HG02884 (cell line): ENCODE data around the gene FCRLA.

Experiments used
- ATAC-seq: cut with Tn5 transposase; IDR thresholded peaks from one replicate; pipeline ENCODE4 v1.9.1; 2021; ENCODE audit warnings: mild to moderate bottlenecking, moderate library complexity; ENCODE audit not compliant: unreplicated experiment

The FCRLA gene

GRCh38 chr1:161730050-161730564 lies 23.1 kb downstream of the FCRLA start:
- no peak for ATAC-seq

DNA sequence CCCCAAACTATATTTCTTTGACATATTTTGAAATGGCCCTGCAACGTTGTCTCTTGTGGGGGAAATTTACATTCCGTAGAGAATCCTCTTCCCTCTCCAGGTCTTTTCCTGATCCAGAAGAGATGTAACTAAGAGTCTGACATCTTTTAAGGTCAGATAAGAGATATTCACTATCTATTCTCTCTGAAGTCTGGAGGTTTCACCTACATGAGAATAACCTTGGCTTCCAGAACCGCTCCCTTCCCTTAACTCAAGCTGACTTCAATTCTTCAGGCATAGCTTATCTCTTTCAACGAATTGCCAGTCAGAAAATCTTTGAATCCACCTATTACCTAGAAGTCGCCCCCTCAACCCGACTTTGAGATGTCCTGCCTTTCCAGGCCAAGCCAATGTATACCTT lies 24.2 kb downstream of the FCRLA start:
- ATAC-seq, result no peak

DNA sequence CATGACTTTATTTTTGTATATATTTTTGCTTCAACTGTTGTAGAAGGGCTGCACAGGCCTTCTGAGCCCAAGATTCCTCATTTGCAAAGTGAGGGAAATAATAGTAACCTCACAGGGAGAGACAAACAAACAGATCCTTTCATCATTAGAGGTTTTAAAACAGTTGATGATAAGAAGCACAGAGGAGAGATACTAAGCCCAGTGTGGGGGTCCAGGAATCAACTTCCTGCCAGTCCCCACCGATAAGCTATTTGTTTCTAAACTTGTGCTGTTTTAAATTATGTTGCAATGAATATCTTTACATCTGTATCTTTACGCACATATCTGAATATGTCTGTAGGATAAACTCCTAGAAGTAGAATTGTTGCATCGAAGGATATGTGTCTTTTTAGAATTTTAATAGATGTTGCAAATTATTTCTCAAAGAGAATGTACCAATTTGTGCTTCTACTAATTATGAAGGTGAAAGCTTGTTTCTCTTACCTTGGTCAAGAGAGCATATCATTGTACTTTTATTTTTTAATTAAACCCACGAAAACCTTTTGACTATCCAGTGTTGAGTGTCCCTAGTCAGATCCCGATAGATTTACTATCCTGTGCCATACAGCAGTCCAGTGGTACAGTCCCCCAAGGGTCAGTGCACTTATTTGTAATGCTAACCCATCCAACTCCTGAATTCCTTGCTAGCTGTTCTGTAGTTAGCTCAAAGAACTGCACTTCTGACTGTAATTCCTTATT lies 25.1 kb downstream of the FCRLA start:
- no peak for ATAC-seq

GRCh38 chr1:161733526-161733925 lies 26.5 kb downstream of the FCRLA start:
- ATAC-seq, result no peak

GRCh38 chr1:161735837-161736236 lies 28.8 kb downstream of the FCRLA start:
- no peak for ATAC-seq

- no peak for ATAC-seq
Measured at GRCh38 chr1:161736335-161736969, 29.4 kb downstream of the FCRLA start.

- no peak for ATAC-seq
Measured at GRCh38 chr1:161737625-161738024, 30.6 kb downstream of the FCRLA start.

DNA sequence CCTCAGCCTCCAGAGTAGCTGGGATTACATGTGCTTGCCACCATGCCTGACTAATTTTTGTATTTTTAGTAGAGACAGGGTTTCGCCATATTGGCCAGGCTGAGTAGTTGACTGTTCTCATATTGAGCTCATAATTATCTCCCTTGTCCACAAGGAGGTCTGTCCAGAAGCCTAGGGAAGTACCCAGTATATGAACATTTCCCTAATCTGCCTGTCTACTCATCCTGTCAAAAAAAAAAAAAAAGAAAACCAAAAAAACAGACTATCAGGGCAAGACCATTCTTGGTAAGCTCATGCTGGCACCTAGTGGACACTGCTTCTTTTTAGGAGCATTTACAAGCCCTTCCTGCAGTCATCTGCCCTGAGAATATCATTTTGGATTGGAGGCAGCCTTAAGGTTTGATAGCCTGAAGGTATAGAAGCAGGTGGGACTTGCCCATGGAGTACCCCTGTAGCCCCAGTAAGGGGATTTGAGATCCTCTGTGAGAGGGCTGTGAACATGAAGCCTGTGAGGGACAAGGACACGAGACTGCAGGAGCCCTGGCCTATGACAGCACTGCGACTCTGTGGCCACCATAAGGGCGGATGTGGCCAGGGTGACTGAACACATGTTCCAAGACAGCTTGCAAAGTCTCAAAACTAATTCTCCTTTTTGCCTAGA lies 31.7 kb downstream of the FCRLA start:
- ATAC-seq, result peak; percentile 62

DNA sequence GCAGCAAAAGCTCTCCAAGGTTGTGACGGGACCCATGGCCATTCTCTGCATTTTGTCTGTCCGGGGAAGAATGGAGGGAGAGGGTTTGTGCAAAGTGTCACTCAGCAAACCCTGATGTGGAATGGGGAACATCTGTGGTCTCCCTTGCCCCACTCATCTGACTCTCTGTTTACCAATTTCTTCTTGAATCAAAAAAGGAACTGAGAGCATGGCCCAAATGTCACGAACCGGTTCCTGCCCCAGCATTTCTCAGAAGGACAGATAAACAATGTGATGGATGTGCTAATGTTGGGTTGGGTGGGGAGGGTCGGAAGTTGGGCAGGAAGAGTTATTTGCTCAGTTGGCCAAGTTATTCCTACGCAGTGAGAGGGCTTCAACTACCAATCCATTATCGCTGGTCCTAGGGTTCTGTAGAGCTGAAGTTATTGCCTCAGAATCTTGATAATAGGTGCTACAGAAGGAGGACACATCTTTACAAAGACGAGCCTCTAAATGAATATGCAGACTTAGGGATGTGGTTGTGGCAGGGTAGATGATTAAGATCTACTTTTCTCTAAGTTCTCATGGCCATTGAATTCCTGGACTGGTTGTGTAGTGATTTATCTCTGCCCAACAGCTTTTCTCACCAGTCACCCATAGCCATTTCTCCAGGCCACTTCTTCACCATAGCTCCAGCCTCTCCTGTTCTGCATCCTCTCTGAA lies 33.0 kb downstream of the FCRLA start:
- ATAC-seq, result peak; percentile 25

GRCh38 chr1:161740921-161741320 lies 33.9 kb downstream of the FCRLA start:
- ATAC-seq, result no peak

GRCh38 chr1:161743231-161743630 lies 36.2 kb downstream of the FCRLA start:
- ATAC-seq, result no peak

DNA sequence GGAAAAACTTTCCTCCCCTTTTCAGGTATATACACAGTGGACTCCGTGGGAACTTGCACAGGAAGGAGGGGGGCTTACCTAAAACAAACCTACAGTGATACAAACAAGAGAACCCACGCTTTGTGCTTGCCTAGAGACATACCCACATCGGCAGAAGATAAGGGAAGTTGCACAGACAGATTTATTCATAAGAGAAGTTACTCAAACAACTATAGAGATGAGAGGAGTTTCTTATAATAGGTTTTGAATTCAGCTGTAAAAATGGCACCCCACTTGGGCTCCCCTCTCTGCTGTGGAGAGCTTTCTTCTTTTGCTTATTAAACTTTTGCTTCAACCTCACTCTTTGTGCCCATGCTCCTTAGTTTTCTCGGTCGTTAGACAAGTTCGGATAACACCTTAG lies 40.8 kb downstream of the FCRLA start:
- no peak for ATAC-seq

DNA sequence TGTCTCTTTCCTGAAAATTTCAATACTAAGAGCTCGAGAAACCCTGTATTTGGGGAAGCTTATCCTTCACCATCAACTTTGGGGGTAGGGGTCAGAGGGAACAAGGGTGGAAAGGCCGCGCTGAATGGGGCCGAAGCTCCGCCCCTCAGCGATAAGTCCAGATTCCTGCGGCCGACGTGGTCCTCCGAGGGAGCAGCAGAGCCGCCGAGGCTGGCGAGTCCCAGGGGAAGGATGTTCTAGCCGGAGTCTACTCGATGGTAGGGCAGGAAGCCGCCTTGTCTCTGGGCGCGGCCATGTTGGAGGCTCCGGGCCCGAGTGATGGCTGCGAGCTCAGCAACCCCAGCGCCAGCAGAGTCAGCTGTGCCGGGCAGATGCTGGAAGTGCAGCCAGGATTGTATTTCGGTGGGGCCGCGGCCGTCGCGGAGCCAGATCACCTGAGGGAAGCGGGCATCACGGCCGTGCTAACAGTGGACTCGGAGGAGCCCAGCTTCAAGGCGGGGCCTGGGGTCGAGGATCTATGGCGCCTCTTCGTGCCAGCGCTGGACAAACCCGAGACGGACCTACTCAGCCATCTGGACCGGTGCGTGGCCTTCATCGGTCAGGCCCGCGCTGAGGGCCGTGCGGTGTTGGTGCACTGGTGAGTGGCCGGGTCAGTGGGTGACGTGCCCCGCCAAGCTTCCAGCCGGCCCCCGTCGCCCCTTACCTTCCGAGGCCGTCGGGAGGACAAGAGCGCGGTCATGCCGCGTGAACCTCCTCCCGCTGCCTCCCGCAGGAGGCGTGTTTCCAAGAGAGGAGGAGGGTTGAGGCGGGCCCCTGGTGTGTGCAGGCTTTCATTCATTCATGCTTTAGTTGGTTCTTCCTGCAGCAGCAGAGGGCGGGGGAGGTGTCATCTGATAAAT lies 42.7 kb downstream of the FCRLA start, which contains the start of gene DUSP12:
TSS of gene DUSP12 (plus strand) at position 278 of the 899 bp plus-strand sequence. CDS start at position 294, 16 bp downstream.
- peak; percentile 91 for ATAC-seq

DNA sequence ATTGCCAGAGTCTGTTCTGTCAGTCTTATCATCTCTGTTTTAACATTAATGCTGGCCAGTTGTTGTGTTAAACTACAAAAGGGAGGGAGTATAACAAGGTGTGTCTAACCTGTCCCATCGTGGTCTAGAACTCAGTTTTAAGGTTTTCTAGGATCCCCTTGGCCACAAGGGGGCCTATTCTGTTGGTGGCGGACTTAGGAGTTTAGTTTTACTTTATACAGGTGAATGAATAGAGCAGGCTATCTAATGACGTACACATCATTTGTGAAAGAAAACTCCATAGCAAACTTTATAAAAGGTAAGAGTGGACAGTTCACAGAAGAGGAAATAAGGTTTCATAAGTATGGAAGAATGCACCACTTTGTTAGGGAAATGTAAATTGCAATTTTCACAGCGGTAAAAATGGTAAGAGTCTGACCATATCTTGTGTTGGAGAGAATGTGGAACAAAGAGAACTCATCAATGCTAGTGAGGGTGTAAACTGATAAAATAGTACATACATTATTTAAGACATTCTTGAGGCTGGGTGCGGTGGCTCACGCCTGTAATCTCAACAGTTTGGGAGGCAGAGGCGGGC lies 56.6 kb downstream of the FCRLA start:
- ATAC-seq, result no peak
